ENCODE data around the gene LHX8. TPM values are rescaled to one million over a fixed set of nuclear protein-coding genes. Genes with fewer than 3 reads are reported as not detected.

LHX8 gene
- total RNA-seq, 4 donors from 2014 or later = not detected

GRCh38 chr1:75134647-75135572, 722 bp downstream of the LHX8 start:
- 2% methylated on average over 44 of the region's 54 CpGs for WGBS
- TF ChIP-seq POLR2AphosphoS5 (IDR thresholded peaks at IDR 0.05) (no peak), EP300 (IDR thresholded peaks at IDR 0.05) (no peak), CTCF (IDR thresholded peaks at IDR 0.05) (no peak), POLR2A (IDR thresholded peaks at IDR 0.05) (no peak)
- Histone ChIP-seq H3K4me3 (peak overlapping the region; percentile 49), H3K36me3 (no peaks in the 10 kb centered on the region), H3K27me3 (peaks cover 98% of the 10 kb centered on the region), H3K4me1 (peaks cover 36% of the 10 kb centered on the region), H3K27ac (no peak overlapping the region), H3K9me3 (no peaks in the 10 kb centered on the region)
- no peak for DNase-seq (ENCODE audit: low spot score in 2 of 2)

GRCh38 chr1:75135573-75136194, 1.5 kb downstream of the LHX8 start:
- WGBS = 7% methylated on average over 23 of the region's 23 CpGs
- TF ChIP-seq POLR2A (IDR thresholded peaks at IDR 0.05) (no peak), EP300 (IDR thresholded peaks at IDR 0.05) (no peak), CTCF (IDR thresholded peaks at IDR 0.05) (no peak), POLR2AphosphoS5 (IDR thresholded peaks at IDR 0.05) (no peak)
- no peak overlapping the region for H3K27ac ChIP-seq
- peaks cover 96% of the 10 kb centered on the region for H3K27me3 ChIP-seq
- H3K4me1 ChIP-seq = peaks cover 36% of the 10 kb centered on the region
- no peaks in the 10 kb centered on the region for H3K9me3 ChIP-seq
- peak overlapping the region; percentile 49 for H3K4me3 ChIP-seq
- H3K36me3 ChIP-seq = no peaks in the 10 kb centered on the region
- no peak for DNase-seq (ENCODE audit: low spot score in 2 of 2)

- peaks cover 96% of the 10 kb centered on the region for H3K27me3 ChIP-seq
- H3K4me3 ChIP-seq = peak overlapping the region; percentile 49
- H3K4me1 ChIP-seq = peaks cover 31% of the 10 kb centered on the region
- H3K36me3 ChIP-seq = no peaks in the 10 kb centered on the region
- TF ChIP-seq EP300 (IDR thresholded peaks at IDR 0.05) = no peak
- WGBS = 7% methylated on average over 13 of the region's 64 CpGs
- H3K27ac ChIP-seq = no peak overlapping the region
- DNase-seq (ENCODE audit: low spot score in 2 of 2) = no peak
- no peaks in the 10 kb centered on the region for H3K9me3 ChIP-seq
Measured at GRCh38 chr1:75136195-75136815, 2.1 kb downstream of the LHX8 start.

GRCh38 chr1:75136921-75137641, 2.9 kb downstream of the LHX8 start:
- Histone ChIP-seq H3K36me3 (no peaks in the 10 kb centered on the region), H3K4me3 (no peak overlapping the region), H3K27ac (no peak overlapping the region), H3K9me3 (no peaks in the 10 kb centered on the region), H3K27me3 (peaks cover 93% of the 10 kb centered on the region), H3K4me1 (peaks cover 29% of the 10 kb centered on the region)
- TF ChIP-seq EP300 (IDR thresholded peaks at IDR 0.05) (no peak), POLR2AphosphoS5 (IDR thresholded peaks at IDR 0.05) (no peak), CTCF (IDR thresholded peaks at IDR 0.05) (no peak), POLR2A (IDR thresholded peaks at IDR 0.05) (no peak)
- no peak for DNase-seq (ENCODE audit: low spot score in 2 of 2)
- 13% methylated on average over 34 of the region's 37 CpGs for WGBS

- TF ChIP-seq POLR2A (IDR thresholded peaks at IDR 0.05) = no peak
- no peak for TF ChIP-seq CTCF (IDR thresholded peaks at IDR 0.05)
- TF ChIP-seq POLR2AphosphoS5 (IDR thresholded peaks at IDR 0.05) = no peak
- TF ChIP-seq EP300 (IDR thresholded peaks at IDR 0.05) = no peak
- no peak overlapping the region for H3K27ac ChIP-seq
- H3K9me3 ChIP-seq = no peaks in the 10 kb centered on the region
- no peaks in the 10 kb centered on the region for H3K4me1 ChIP-seq
- WGBS = 38% methylated on average over 2 of the region's 2 CpGs
- no peak for DNase-seq (ENCODE audit: low spot score in 2 of 2)
- H3K4me3 ChIP-seq = no peak overlapping the region
- peaks cover 2% of the 10 kb centered on the region for H3K27me3 ChIP-seq
- no peaks in the 10 kb centered on the region for H3K36me3 ChIP-seq
Measured at GRCh38 chr1:75152092-75152491, 17.9 kb downstream of the LHX8 start.
